IPS-11a (cell line): ENCODE data around the gene ALKBH6.
"Not testable (repeated sequence)": the region's sequence is repeated elsewhere in the genome, so short reads cannot be mapped to it uniquely, and the experiment has no call there.

ENCODE experiments used
- H3K4me3 ChIP-seq: one replicate; pipeline ENCODE4 v1.5.1; 2013; ENCODE audit warnings: low read depth, low read length, control low read depth

Gene ALKBH6

GRCh38 chr19:36014012-36014924 lies at the start of gene ALKBH6:
Gene ALKBH6, minus strand, starts transcription at chr19:36014213. Its CDS starts 816 bp downstream, at chr19:36013397.
- H3K4me3 ChIP-seq: peak within 1 kb of the TSS; percentile 78

- no peak overlapping the region for H3K4me3 ChIP-seq
These were observed 47.4 kb upstream of the ALKBH6 start for GRCh38 chr19:36061367-36061766.

GRCh38 chr19:36060430-36060829 lies 46.4 kb upstream of the ALKBH6 start:
- H3K4me3 ChIP-seq: no peak overlapping the region

GRCh38 chr19:36059180-36059910 lies 45.3 kb upstream of the ALKBH6 start:
- H3K4me3 ChIP-seq: no peak overlapping the region

GRCh38 chr19:36058481-36059179 lies 44.6 kb upstream of the ALKBH6 start:
- no peak overlapping the region for H3K4me3 ChIP-seq

- peak within 1 kb of the TSS; percentile 79 for H3K4me3 ChIP-seq
These were observed 41.0 kb upstream of the ALKBH6 start, which contains the start of gene WDR62 for GRCh38 chr19:36054733-36055686. Gene WDR62, plus strand, starts transcription at chr19:36054897. Its CDS starts 75 bp downstream, at chr19:36054972.

GRCh38 chr19:36054119-36054732 lies 40.2 kb upstream of the ALKBH6 start, which contains the start of gene THAP8:
Gene THAP8, minus strand, starts transcription at chr19:36054285. Its CDS starts 68 bp downstream, at chr19:36054217.
- peak within 1 kb of the TSS; percentile 79 for H3K4me3 ChIP-seq

GRCh38 chr19:36051637-36052036 lies 37.6 kb upstream of the ALKBH6 start:
- H3K4me3 ChIP-seq: no peak overlapping the region

- H3K4me3 ChIP-seq: no peak overlapping the region
These were observed 37.2 kb upstream of the ALKBH6 start for GRCh38 chr19:36051236-36051635.

GRCh38 chr19:36049080-36049698 lies 35.2 kb upstream of the ALKBH6 start:
- H3K4me3 ChIP-seq: no peak overlapping the region

- no peak overlapping the region for H3K4me3 ChIP-seq
These were observed 33.8 kb upstream of the ALKBH6 start for GRCh38 chr19:36047835-36048234.

- no peak overlapping the region for H3K4me3 ChIP-seq
These were observed 32.5 kb upstream of the ALKBH6 start for GRCh38 chr19:36046443-36047050.

GRCh38 chr19:36043952-36044351 lies 29.9 kb upstream of the ALKBH6 start:
- no peak overlapping the region for H3K4me3 ChIP-seq

GRCh38 chr19:36041831-36042230 lies 27.8 kb upstream of the ALKBH6 start:
- H3K4me3 ChIP-seq: no peak overlapping the region

GRCh38 chr19:36041092-36041491 lies 27.1 kb upstream of the ALKBH6 start:
- not testable (repeated sequence) for H3K4me3 ChIP-seq

GRCh38 chr19:36040495-36040894 lies 26.5 kb upstream of the ALKBH6 start:
- no peak overlapping the region for H3K4me3 ChIP-seq

GRCh38 chr19:36032251-36033104 lies 18.5 kb upstream of the ALKBH6 start, which contains the start of gene CLIP3:
Gene CLIP3, minus strand, starts transcription at chr19:36032873. Its CDS starts 516 bp downstream, at chr19:36032357.
- H3K4me3 ChIP-seq: peak within 1 kb of the TSS; percentile 22

GRCh38 chr19:36031308-36031707 lies 17.3 kb upstream of the ALKBH6 start:
- no peak overlapping the region for H3K4me3 ChIP-seq
